Measurements from ENCODE around the gene MED25.

GRCh38 chr19:49838885-49839588 lies 20.9 kb downstream of the MED25 start:
- TF ChIP-seq CTCF (IDR thresholded peaks at IDR 0.05; ENCODE audit: control extremely low read depth in 1 of 3, insufficient read depth in 1 of 3, low read depth in 1 of 3, low read length in 3 of 3), result no peak
- no peak for TF ChIP-seq MAX (IDR thresholded peaks at IDR 0.05)
- TF ChIP-seq POLR2AphosphoS5 (IDR thresholded peaks at IDR 0.05; ENCODE audit: low read depth, low read length), result no peak
- TF ChIP-seq EP300 (IDR thresholded peaks at IDR 0.05; ENCODE audit: borderline replicate concordance in 1 of 2, low read depth in 2 of 2, low read length in 2 of 2), result no peak
- no peak for TF ChIP-seq KDM1A (IDR thresholded peaks at IDR 0.05; ENCODE audit: borderline replicate concordance, low read length)
- no peak for TF ChIP-seq YY1 (IDR thresholded peaks at IDR 0.05; ENCODE audit: low read depth, low read length)
- TF ChIP-seq CHD7 (IDR thresholded peaks at IDR 0.05; ENCODE audit: insufficient replicate concordance, low read length), result no peak
- no peak for TF ChIP-seq CBX8 (IDR thresholded peaks at IDR 0.05; ENCODE audit: borderline replicate concordance, low read depth, low read length)
- no peak for TF ChIP-seq RFX5 (IDR thresholded peaks at IDR 0.05; ENCODE audit: borderline replicate concordance, low read depth, low read length)
- no peak for TF ChIP-seq POLR2A (IDR thresholded peaks at IDR 0.05; ENCODE audit: control extremely low read depth in 1 of 2, low read depth in 2 of 2, low read length in 2 of 2)
- no peak for TF ChIP-seq CEBPB (IDR thresholded peaks at IDR 0.05; ENCODE audit: low read depth, low read length)
